DOHH2 (cell line): ENCODE data around the gene PTGER3.

Experiments used
- CTCF ChIP-seq: fragments of 200-600 bp; sonication (generic); IDR thresholded peaks from one replicate; pipeline ENCODE4 v1.5.1; 2014; ENCODE audit warnings: antibody characterized with exemption, mild to moderate bottlenecking, low read depth, low read length; ENCODE audit not compliant: poor library complexity, severe bottlenecking
- EZH2phosphoT487 ChIP-seq: fragments of 200-600 bp; sonication (generic); IDR thresholded peaks from 2 replicates; pipeline ENCODE4 v1.6.1; 2017; ENCODE audit warnings: borderline replicate concordance, mild to moderate bottlenecking, antibody characterized with exemption, low read length, moderate library complexity, mixed read lengths

DNA sequence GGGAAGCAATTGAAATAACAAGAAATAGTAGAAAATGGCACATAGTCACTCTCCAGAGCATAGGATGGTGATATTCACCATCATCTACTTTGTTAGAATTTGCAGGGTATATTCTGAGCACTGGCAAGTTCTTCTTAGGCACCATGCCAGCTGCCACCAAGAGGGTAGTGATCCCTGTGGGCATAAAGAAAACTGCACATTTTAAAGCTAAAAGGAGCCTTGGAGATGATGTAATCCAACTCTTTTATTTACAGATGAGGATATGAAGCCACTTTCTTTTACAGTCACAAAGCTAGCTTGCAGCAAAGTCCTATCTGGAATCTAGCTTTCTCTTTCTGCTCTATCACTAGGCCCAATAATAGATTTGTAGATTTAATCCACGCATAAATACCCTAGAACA, 69.0 kb downstream of the PTGER3 start:
- TF ChIP-seq CTCF: no peak
- TF ChIP-seq EZH2phosphoT487: no peak
